GM18861 (cell line): Measurements from ENCODE around the gene LACTBL1.

ENCODE experiments used
- ATAC-seq: cut with Tn5 transposase; IDR thresholded peaks from one replicate; pipeline ENCODE4 v1.9.1; 2021; ENCODE audit not compliant: unreplicated experiment

The LACTBL1 gene

DNA sequence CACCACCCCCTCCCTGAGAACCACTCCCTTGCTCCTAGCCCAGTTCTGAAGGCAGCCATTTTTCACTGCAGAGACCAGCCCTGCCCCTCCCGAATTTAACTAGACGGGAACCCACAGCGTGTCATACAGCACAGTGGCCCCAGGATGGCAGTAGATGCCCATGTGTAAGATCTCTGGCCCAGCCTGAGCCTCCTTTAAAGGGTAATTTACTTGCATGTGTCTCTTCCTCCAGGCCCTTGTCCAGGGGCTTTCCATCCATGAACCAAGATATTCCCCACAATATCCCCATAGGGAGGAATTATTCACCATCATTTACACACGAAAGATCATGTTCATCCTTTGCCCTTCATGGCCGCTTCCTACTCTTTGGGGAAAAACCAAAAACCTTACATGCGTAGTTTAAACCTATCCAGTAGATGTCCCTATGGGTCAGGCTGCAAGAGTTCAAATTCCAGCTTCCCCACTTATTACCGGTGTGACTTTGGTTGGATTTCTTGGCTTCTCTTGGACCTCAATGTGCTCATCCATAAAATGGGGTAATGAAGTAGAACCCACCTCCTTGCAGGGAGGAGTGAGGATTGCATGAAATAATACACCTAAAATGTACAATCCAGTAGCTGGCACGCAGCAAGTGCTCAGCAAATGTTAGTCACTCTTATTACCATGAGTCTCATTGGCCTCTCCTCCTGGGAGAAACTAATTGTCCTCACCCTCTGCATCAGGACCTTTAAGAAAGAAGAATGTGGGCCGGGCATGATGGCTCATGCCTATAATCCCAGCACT, 4.0 kb upstream of the LACTBL1 start:
- no peak for ATAC-seq

- ATAC-seq, result no peak
Observed at GRCh38 chr1:22976127-22976460, 3.4 kb upstream of the LACTBL1 start.

DNA sequence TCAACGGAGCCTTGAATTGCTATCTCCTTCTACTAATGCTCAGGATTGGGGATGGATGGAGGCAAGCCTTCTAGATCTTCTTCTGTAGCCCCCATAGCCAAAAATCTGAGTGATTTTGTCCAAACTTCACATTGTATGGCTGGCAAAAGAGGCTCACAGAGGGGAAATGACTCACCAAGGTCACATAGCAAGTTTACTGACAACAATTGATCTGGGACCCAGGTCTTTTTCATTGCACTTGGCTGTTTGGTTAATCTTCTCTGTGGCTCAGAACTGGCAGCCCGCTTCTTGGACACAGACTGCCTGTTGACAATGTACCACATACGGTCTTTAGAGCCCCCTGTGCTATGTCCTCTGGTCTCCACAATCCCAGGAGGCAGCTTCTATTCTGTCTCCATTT, 3.0 kb upstream of the LACTBL1 start:
- ATAC-seq, result no peak

- no peak for ATAC-seq
Observed at GRCh38 chr1:22971611-22972405, 858 bp downstream of the LACTBL1 start.

GRCh38 chr1:22971161-22971560, 1.5 kb downstream of the LACTBL1 start:
- ATAC-seq, result no peak

DNA sequence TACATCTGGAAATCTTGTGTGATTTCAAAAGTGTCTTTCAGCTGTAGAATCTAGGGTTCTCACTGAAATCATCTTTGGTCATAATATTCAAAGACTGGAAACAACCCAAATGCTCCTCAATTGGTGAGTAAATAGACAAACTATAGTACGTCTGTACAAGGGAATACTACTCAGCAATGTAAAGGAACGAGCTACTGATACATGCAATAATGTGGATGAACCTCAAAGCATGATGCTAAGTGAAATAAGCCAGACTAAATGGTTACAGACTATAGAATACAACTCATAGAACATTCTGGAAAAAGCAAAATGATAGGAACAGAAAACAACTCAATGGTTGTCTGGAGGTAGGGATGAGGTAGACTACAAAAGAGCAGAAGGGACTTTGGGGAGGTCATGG, 2.6 kb downstream of the LACTBL1 start:
- ATAC-seq, result no peak

DNA sequence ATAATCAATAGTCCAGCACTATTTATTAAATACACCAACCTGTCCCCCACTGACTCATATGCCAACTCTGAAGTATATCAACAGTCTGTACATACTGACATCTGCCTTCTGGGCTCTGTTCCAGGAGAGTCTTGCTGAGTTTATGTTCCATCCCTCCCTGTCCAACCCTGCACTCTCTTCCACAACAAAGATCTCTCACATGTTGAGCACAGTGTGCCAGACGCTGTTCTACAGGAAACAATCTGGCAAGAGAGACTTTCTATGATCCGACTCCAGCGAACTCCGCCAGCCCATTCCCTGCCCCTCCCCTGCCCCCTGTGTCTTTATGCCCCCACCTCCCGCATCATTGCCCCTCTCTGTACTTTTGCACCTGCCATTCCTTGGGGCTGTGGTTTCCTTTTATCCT, 3.4 kb downstream of the LACTBL1 start:
- no peak for ATAC-seq

DNA sequence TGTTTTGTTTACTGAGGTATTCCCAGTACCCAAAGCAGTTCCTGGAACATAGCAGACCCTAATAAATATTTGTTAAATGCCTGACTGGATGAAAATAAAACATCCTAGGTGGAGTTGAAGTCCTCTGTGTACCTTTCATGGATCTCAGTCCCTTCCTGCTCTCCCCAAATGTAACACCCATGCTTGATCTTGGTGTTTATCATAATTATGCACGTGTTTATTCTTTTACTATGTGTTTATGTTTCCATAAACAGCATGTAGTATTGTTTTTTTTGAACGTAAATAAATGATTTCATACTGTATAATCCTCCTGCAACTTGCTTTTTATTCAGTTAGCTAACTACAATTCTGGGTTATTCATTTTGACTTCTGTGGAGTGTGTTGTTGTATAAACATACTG, 4.8 kb downstream of the LACTBL1 start:
- no peak for ATAC-seq

GRCh38 chr1:22966309-22966708, 6.4 kb downstream of the LACTBL1 start:
- ATAC-seq, result no peak

DNA sequence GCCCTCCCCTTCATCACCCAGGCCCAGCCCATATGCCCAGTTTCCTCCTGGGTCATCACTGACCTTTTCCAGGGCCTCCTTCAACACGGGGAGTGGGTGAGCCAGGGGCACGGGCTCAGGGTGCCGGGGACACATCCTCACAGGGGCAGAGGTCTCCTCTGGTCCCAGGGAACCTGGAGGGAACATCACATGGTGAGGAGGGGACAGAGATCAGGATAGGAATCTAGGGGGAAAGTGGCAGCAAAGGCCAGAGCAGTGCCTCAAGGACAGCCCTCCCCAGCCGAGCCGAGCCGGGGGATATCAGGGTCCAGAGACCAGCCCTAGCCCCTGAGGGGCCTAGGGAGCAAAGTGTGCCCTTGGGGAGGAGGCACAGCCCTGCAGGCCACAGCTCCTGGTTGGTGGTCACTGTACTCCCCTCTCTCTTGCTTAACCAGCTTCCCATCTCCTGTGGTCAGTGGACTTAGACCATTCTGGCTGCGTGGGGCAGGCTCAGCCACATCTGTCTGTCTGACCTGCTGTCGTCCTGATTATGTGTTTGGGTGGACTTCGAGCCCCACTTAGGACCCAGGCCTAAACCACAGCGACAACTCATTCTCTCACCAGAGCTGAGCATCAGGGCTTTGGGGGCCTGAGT, 9.5 kb downstream of the LACTBL1 start:
- no peak for ATAC-seq

- no peak for ATAC-seq
Observed at GRCh38 chr1:22962558-22962957, 10.1 kb downstream of the LACTBL1 start.

GRCh38 chr1:22959545-22960360, 12.9 kb downstream of the LACTBL1 start:
- ATAC-seq, result no peak

DNA sequence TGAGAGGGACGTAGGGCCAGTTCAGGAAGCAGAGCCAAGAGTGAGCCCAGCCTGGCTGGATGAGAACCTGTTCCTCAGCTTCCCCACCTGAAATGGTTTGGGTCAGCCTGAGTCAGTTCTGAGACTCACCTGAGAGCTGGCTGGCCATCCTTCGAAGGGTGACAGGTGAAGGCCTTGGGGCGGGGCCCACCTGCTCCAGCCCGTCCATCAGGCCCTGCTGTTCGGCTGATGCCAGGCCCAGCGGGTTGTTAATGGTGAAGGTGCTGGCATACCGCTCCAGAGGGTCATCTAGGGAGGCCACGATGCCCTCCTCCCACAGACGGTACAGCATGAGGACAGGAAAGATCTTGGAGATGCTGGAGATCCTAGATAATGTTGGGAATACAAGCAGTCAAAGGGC, 14.1 kb downstream of the LACTBL1 start:
- ATAC-seq, result no peak

DNA sequence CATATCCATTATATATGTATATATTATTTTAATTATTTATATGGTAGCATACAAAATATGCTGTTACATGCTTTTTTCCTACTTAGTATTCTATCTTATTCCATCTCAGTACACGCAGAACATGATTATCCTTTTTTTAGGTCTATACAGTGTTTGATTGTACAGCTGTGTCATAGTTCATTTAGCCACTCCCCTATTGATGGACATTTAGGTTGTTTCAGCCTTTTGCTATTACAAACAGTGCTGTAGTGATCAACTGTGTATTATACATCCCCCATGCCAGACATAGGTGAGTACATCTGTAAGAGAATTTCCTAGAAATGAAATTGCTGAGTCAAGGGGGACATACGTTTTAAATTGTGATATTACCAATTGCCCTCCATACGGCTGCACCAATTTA, 15.6 kb downstream of the LACTBL1 start:
- no peak for ATAC-seq

GRCh38 chr1:22955146-22955545, 17.5 kb downstream of the LACTBL1 start:
- no peak for ATAC-seq

DNA sequence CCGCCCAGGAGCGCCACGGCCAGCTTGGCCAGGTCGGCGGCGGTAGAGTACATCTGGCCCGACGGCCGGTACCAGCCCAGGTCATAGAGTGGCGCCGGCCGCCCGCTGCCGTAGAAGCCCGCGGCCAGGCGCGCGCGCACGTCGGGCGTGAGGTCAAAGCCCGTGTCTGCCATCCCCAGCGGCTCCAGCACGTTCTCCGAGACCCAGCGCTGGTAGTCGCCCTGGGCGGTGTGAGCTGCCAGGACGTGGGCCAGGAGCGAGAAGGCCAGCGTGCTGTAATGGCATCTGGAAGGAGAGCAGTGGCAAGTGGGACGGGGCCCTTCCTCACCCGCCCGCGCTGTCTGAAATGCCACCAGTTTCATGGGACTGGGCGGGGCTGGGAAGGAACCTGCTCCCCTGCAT, 18.9 kb downstream of the LACTBL1 start:
- ATAC-seq, result no peak

- ATAC-seq, result no peak
Observed at GRCh38 chr1:22953057-22953739, 19.5 kb downstream of the LACTBL1 start.

- ATAC-seq, result no peak
Observed at GRCh38 chr1:22952694-22953056, 20.0 kb downstream of the LACTBL1 start.

- ATAC-seq, result no peak
Observed at GRCh38 chr1:22951796-22952195, 20.9 kb downstream of the LACTBL1 start.

GRCh38 chr1:22949822-22950331, 22.8 kb downstream of the LACTBL1 start:
- ATAC-seq, result no peak
